ENCODE measurements around the gene STXBP1. TPM values are rescaled to one million over a fixed set of nuclear protein-coding genes. Genes with fewer than 3 reads are reported as not detected.

The STXBP1 gene
- total and polyA plus RNA-seq, 2 of the 8 experiments (the other 6 are each of a cell fraction or from before 2014, with no cell fraction given), result 11.5 to 60.9 TPM

DNA sequence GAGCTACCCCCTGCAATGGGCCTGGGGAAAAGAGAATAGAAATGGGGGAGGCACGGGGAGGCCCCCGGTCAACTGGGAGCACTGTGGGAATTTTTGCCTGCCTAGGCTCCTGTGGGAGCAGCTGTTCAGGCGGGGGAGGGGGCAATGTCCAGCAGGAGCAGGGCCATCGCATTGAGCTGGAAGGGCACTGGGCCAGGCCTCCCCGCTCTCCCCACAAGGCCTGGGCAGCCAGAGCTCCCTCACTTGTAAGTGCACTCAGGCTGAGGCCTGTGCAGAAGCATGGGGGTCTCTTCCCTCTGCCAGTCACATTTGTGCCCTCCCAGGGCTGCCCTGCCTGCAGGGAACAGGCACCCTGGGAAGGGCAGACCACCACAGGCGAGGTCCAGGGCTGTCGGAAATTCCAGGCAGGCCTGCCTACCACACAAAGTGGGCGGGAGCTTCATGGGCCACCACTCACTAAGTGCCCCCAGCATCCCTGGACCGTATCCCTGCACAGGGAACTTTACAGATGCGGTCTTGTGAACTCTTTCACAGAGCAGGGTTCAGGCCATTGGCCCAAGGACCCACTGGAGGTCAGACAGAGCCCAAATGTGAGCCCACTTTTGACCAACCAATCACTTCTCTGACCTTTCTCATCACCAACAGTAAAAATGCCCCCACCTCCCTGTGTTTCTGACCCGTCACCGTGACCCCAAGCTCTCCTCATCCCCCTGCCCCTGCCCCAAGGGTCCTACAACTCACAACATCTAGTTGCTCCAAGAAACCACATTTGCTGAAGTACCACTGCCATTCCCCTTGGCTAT lies 93.7 kb downstream of the STXBP1 start:
- Histone ChIP-seq H2AFZ (ENCODE audit: low read length) (no peak overlapping the region), H3K23me2 (ENCODE audit: low read depth, low read length) (no peaks in the 10 kb centered on the region), H2BK5ac (ENCODE audit: low read depth, low read length) (no peak overlapping the region), H3K4me1 (replicated peaks in 1 of 4; ENCODE audit: control insufficient read depth in 3 of 4, insufficient read depth in 4 of 4, low read length in 3 of 4) (peaks cover 0 to 11% (median 5%) of the 10 kb centered on the region in 4 experiments; a peak in 5 of 7 replicates), H2BK12ac (ENCODE audit: low read depth, low read length) (peak overlapping the region; percentile 39; the same call in 1 of the 2 replicates), H3K79me2 (ENCODE audit: control insufficient read depth in 1 of 2, insufficient read depth in 2 of 2, low read length in 2 of 2) (no peaks in the 10 kb centered on the region), H2BK15ac (ENCODE audit: low read length) (no peak overlapping the region), H3K27me3 (replicated peaks in 1 of 4; ENCODE audit: control insufficient read depth in 3 of 4, extremely low read depth in 1 of 4, insufficient read depth in 3 of 4, low read length in 3 of 4) (no peaks in the 10 kb centered on the region; a peak in 2 of 7 replicates), H4K20me1 (replicated peaks in 1 of 2; ENCODE audit: control insufficient read depth in 1 of 2, insufficient read depth in 2 of 2, low read length in 2 of 2) (no peaks in the 10 kb centered on the region), H3K4ac (replicated peaks; ENCODE audit: insufficient read length, low read depth, low read length) (peak overlapping the region; percentile 44), H3K4me3 (ENCODE audit: extremely low read depth in 1 of 4, insufficient read depth in 2 of 4, low read depth in 3 of 4, low read length in 4 of 4) (no peak overlapping the region), H2BK20ac (ENCODE audit: low read length) (peak overlapping the region; percentile 86; the same call in 1 of the 2 replicates), H3K79me1 (ENCODE audit: low read depth, low read length) (no peaks in the 10 kb centered on the region), H4K8ac (ENCODE audit: extremely low read depth, insufficient read depth, low read length) (peak overlapping the region; percentile 57; the same call in 1 of the 2 replicates), H4K5ac (ENCODE audit: insufficient read length, low read depth, low read length) (no peak overlapping the region), H3K27ac (ENCODE audit: low read depth, low read length) (no peak overlapping the region; the same call in 1 of the 2 replicates), H2AK5ac (ENCODE audit: low read depth, low read length) (no peak overlapping the region), H4K91ac (replicated peaks; ENCODE audit: insufficient read length, low read length) (no peak overlapping the region), H3K18ac (ENCODE audit: extremely low read depth, low read length) (no peak overlapping the region; the same call in 1 of the 2 replicates), H3K9me3 (ENCODE audit: insufficient read depth in 2 of 2, low read depth in 1 of 2, low read length in 1 of 2) (no peaks in the 10 kb centered on the region), H3K23ac (ENCODE audit: insufficient read length) (no peak overlapping the region), H3K14ac (ENCODE audit: insufficient read length) (no peak overlapping the region), H3K56ac (replicated peaks; ENCODE audit: insufficient read length, low read depth, low read length) (no peak overlapping the region), H3K9ac (replicated peaks in 1 of 4; ENCODE audit: extremely low read depth in 1 of 4, low read depth in 3 of 4, low read length in 3 of 4) (no peak overlapping the region), H3K4me2 (ENCODE audit: insufficient read depth in 1 of 2, low read depth in 2 of 2, low read length in 2 of 2) (no peak overlapping the region), H2BK120ac (replicated peaks; ENCODE audit: low read depth, low read length) (no peak overlapping the region), H3K36me3 (ENCODE audit: control insufficient read depth in 2 of 4, insufficient read depth in 4 of 4, low read length in 3 of 4) (no peaks in the 10 kb centered on the region)
- DNase-seq (ENCODE audit: low read depth in 1 of 2, low spot score in 2 of 2) (no peak), FAIRE-seq (no peak)
- CTCF ChIA-PET (ENCODE audit: partially characterized antibody), result interaction anchor here (1.0 to 2.8 kb wide), 14 partner anchors 8 to 215 kb away, joined by 3 to 10 read pairs (median 3); partner anchors contain the start of gene TOR2A
- WGBS, 2 experiments (ENCODE audit: extremely low coverage in 1 of 2, insufficient coverage in 1 of 2, insufficient read length in 1 of 2, insufficient replicate concordance in 2 of 2, low coverage in 1 of 2, low lambda C conversion rate in 2 of 2, missing lambda C conversion rate in 1 of 2), result 86% methylated on average over 12 of the region's 12 CpGs; no CpG with 5 or more reads in 1 of the 2 experiments
- TF ChIP-seq TAF1 (IDR thresholded peaks at IDR 0.05; ENCODE audit: low read depth, low read length), result no peak
- no peak for TF ChIP-seq CTBP2 (IDR thresholded peaks at IDR 0.05; ENCODE audit: borderline replicate concordance, insufficient read depth, insufficient read length, low read length)
- no peak for TF ChIP-seq CREB1 (IDR thresholded peaks at IDR 0.05)
- TF ChIP-seq HDAC6 (IDR thresholded peaks at IDR 0.05; ENCODE audit: low read depth, low read length), result no peak
- TF ChIP-seq RXRA (IDR thresholded peaks at IDR 0.05; ENCODE audit: insufficient read depth, low read depth, low read length), result no peak
- no peak for TF ChIP-seq TAF7 (optimal IDR thresholded peaks at IDR 0.05; ENCODE audit: borderline replicate concordance, low read depth, low read length)
- TF ChIP-seq EP300 (IDR thresholded peaks at IDR 0.05; ENCODE audit: borderline replicate concordance in 1 of 2, low read depth in 2 of 2, low read length in 2 of 2), result no peak
- TF ChIP-seq BRCA1 (IDR thresholded peaks at IDR 0.05; ENCODE audit: low read depth, low read length), result no peak
- TF ChIP-seq GTF2F1 (IDR thresholded peaks at IDR 0.05; ENCODE audit: borderline replicate concordance, low read depth, low read length), result no peak
- POLR2A ChIA-PET (ENCODE audit: partially characterized antibody), result interaction anchor here (0.6 to 2.5 kb wide), 5 partner anchors 9 to 256 kb away, joined by 3 to 17 read pairs (median 3); partner anchors contain the start of genes PTRH1 and TTC16
